Endothelial cell of umbilical vein (primary cell): Measurements from ENCODE around the gene NCOR1. TPM values are rescaled to one million over a fixed set of nuclear protein-coding genes. Genes with fewer than 3 reads are reported as not detected.

ENCODE experiments used
- BruUV-seq: library from RNA; stranded (reverse); fragments of 400-500 nt; replicated peaks from 2 replicates; lab custom pipeline; 2021; lab: Mats Ljungman, UMichigan
- CTCF ChIA-PET: fragments of 300-600, 350-600 bp; sonication (Branson Sonifier 250); formaldehyde crosslinking; loops from one replicate; lab custom pipeline; 2021; ENCODE audit warnings: antibody characterized with exemption, inconsistent platforms; lab: Charles Lee
- POLR2A ChIA-PET: fragments of 300-600, 350-600 bp; sonication (Branson Sonifier 250); formaldehyde crosslinking; loops from one replicate; lab custom pipeline; 2021; ENCODE audit warnings: antibody characterized with exemption, inconsistent platforms; lab: Charles Lee
- DNase-seq: peaks from one replicate; pipeline ENCODE4 v3.0.0-alpha.2; 2011; ENCODE audit warnings: low read depth, low spot score
- FAIRE-seq: peaks from 2 replicates; lab custom pipeline; 2011; peaks lifted over from hg19 to GRCh38; lab: Jason Lieb, UNC
- H2AFZ ChIP-seq: 2 replicates; pipeline ENCODE4 v1.6.0; 2012; ENCODE audit warnings: low read depth, low read length, control low read depth, inconsistent platforms
- H3K27ac ChIP-seq: 2 replicates; pipeline ENCODE4 v1.5.1; 2011; ENCODE audit warnings: low read depth, mild to moderate bottlenecking, control low read depth, low read length, moderate library complexity; ENCODE audit not compliant: insufficient read depth
- H3K27me3 ChIP-seq, 2 experiments: 2 replicates each; pipeline versions ENCODE4 v1.6.0 to v1.6.1; 2011; ENCODE audit warnings: low read length in 2 of 2, mixed read lengths in 1 of 2; ENCODE audit not compliant: control insufficient read depth in 2 of 2, insufficient read depth in 2 of 2
- H3K36me3 ChIP-seq, 2 experiments: 2 replicates in 1 of 2; 3 replicates in 1 of 2; pipeline ENCODE4 v1.5.1; 2011; ENCODE audit warnings: low read length in 2 of 2, mild to moderate bottlenecking in 1 of 2, moderate library complexity in 1 of 2; ENCODE audit not compliant: control insufficient read depth in 2 of 2, insufficient read depth in 2 of 2; ENCODE audit errors: extremely low read depth in 1 of 2
- H3K4me1 ChIP-seq: 3 replicates; pipeline ENCODE4 v1.5.1; 2011; ENCODE audit warnings: mild to moderate bottlenecking, low read length; ENCODE audit not compliant: control insufficient read depth, insufficient read depth; ENCODE audit errors: extremely low read depth
- H3K4me2 ChIP-seq: 2 replicates; pipeline ENCODE4 v1.6.1; 2011; ENCODE audit warnings: low read length, control low read depth, mixed read lengths; ENCODE audit not compliant: insufficient read depth
- H3K4me3 ChIP-seq, 3 experiments: fragments of 200-600 bp in 1 of 3; sonication (generic), shearing (Covaris generic) in 1 of 3; replicated peaks in 1 of 3; 2 replicates each; pipeline ENCODE4 v1.5.1; 2011 to 2016; ENCODE audit warnings: control low read depth in 3 of 3, low read length in 3 of 3, mild to moderate bottlenecking in 2 of 3, inconsistent platforms in 1 of 3, low read depth in 1 of 3, moderate library complexity in 1 of 3; ENCODE audit not compliant: insufficient read depth in 1 of 3
- H3K79me2 ChIP-seq: 2 replicates; pipeline ENCODE4 v1.6.0; 2012; ENCODE audit warnings: low read length, inconsistent platforms; ENCODE audit not compliant: control insufficient read depth, insufficient read depth
- H3K9ac ChIP-seq: replicated peaks from 2 replicates; pipeline ENCODE3; 2011; ENCODE audit warnings: low read length, control low read depth; ENCODE audit not compliant: insufficient read depth; ENCODE audit errors: extremely low read depth
- H3K9me1 ChIP-seq: replicated peaks from 3 replicates; pipeline ENCODE4 v1.6.0; 2011; ENCODE audit warnings: mild to moderate bottlenecking, low read length; ENCODE audit not compliant: control insufficient read depth, insufficient read depth; ENCODE audit errors: extremely low read depth
- H3K9me3 ChIP-seq: replicated peaks from 2 replicates; pipeline ENCODE4 v1.5.1; 2012; ENCODE audit warnings: low read length, inconsistent platforms; ENCODE audit not compliant: control insufficient read depth, insufficient read depth
- H4K20me1 ChIP-seq: replicated peaks from 2 replicates; pipeline ENCODE3; 2011; ENCODE audit warnings: mild to moderate bottlenecking, low read length; ENCODE audit not compliant: control insufficient read depth, insufficient read depth; ENCODE audit errors: extremely low read depth
- CTCF ChIP-seq, 2 donors: IDR thresholded peaks; 1 replicate in 1 of 2; 2 replicates in 1 of 2; pipeline ENCODE4 v1.5.1; 2011; ENCODE audit warnings: low read length in 2 of 2, mild to moderate bottlenecking in 2 of 2, moderate library complexity in 2 of 2, control low read depth in 1 of 2, inconsistent platforms in 1 of 2, low read depth in 1 of 2; ENCODE audit not compliant: insufficient read depth in 1 of 2; ENCODE audit errors: extremely low read depth in 1 of 2
- EZH2 ChIP-seq: IDR thresholded peaks from 2 replicates; pipeline ENCODE4 v1.6.1; 2012; ENCODE audit warnings: borderline replicate concordance, low read depth, mild to moderate bottlenecking, moderate library complexity, low read length, inconsistent platforms; ENCODE audit not compliant: severe bottlenecking
- FOS ChIP-seq: IDR thresholded peaks from 2 replicates; pipeline ENCODE4 v1.6.1; 2011; ENCODE audit warnings: mild to moderate bottlenecking, low read length, moderate library complexity, borderline replicate concordance; ENCODE audit not compliant: insufficient read depth
- GATA2 ChIP-seq: IDR thresholded peaks from 2 replicates; pipeline ENCODE4 v1.7.0; 2011; ENCODE audit warnings: low read depth, mild to moderate bottlenecking, moderate library complexity, mixed read lengths, low read length; ENCODE audit not compliant: insufficient read length, insufficient read depth
- JUN ChIP-seq: IDR thresholded peaks from 2 replicates; pipeline ENCODE4 v1.6.1; 2011; ENCODE audit warnings: borderline replicate concordance, low read depth; ENCODE audit not compliant: insufficient read length, insufficient read depth
- MAX ChIP-seq: IDR thresholded peaks from 2 replicates; pipeline ENCODE4 v1.6.1; 2011; ENCODE audit not compliant: insufficient read depth, insufficient read length
- MYC ChIP-seq: IDR thresholded peaks from one replicate; pipeline ENCODE4 v1.6.1; 2011; ENCODE audit warnings: mild to moderate bottlenecking, low read depth, low read length
- POLR2A ChIP-seq: IDR thresholded peaks from 2 replicates; pipeline ENCODE4 v1.6.1; 2012; ENCODE audit warnings: low read depth, mild to moderate bottlenecking, control low read depth, low read length
- POLR2AphosphoS5 ChIP-seq: IDR thresholded peaks from 2 replicates; pipeline ENCODE4 v1.6.1; 2012; ENCODE audit warnings: low read depth, mild to moderate bottlenecking, control low read depth, low read length, moderate library complexity; ENCODE audit not compliant: insufficient read depth
- dilution Hi-C: fragments of 300-500 bp; cut with MboI; formaldehyde crosslinking; loops from one replicate; pipeline ENCODE4 v1.15.0; 2019; ENCODE audit warnings: low sequenced_read_pairs; ENCODE audit not compliant: extremely low pct_ligation_motif_present
- intact Hi-C: fragments of 100-400 bp; cut with micrococcal nuclease; formaldehyde crosslinking; loops from one replicate; pipeline ENCODE4 v1.10.0; 2022
- polyA plus RNA-seq, 4 experiments: library from polyadenylated mRNA; depleted of rRNA in 3 of 4; stranded (reverse) in 3 of 4; unstranded in 1 of 4; fragments of >200 nt; gene quantifications; 2 replicates each; pipeline versions ENCODE4 v1.2.1 to v1.2.3, GENCODE V29; 2011 to 2012; ENCODE audit warnings: missing spikeins in 1 of 4
- total RNA-seq: library from RNA; stranded (reverse); gene quantifications from 2 replicates; pipeline ENCODE4 v1.2.3, GENCODE V29; 2021

The NCOR1 gene
- total and polyA plus RNA-seq, 2 donors (not counting 3 experiments of a cell fraction or from before 2014, with no cell fraction given), result 90.0 to 134 TPM

- BruUV-seq, result no TSS peak
- Histone ChIP-seq H3K79me2 (no peaks in the 10 kb centered on the region), H3K9me1 (no peaks in the 10 kb centered on the region), H3K9me3 (no peaks in the 10 kb centered on the region), H3K4me2 (no peak overlapping the region), H3K27me3 (no peaks in the 10 kb centered on the region), H3K9ac (no peak overlapping the region), H3K36me3 (peaks cover 25 to 30% of the 10 kb centered on the region in 2 experiments), H3K4me1 (no peaks in the 10 kb centered on the region), H3K27ac (no peak overlapping the region), H2AFZ (no peak overlapping the region), H3K4me3 (no peak overlapping the region), H4K20me1 (no peaks in the 10 kb centered on the region)
- intact Hi-C loops (no loop called here), dilution Hi-C loops (no loop called here)
- POLR2A ChIA-PET, result no interaction called here
- CTCF ChIA-PET, result no interaction called here
- TF ChIP-seq FOS (no peak), JUN (no peak), EZH2 (no peak), MAX (no peak), MYC (no peak), CTCF (IDR thresholded peaks at IDR 0.05; ENCODE audit: extremely low read depth in 1 of 2, insufficient read depth in 1 of 2, low read depth in 1 of 2, low read length in 2 of 2) (no peak), GATA2 (no peak), POLR2AphosphoS5 (no peak), POLR2A (no peak)
- DNase-seq, result no peak
- FAIRE-seq, result no peak
Observed at GRCh38 chr17:16066125-16066524, 149.2 kb downstream of the NCOR1 start.
